HepG2 (cell line): ENCODE results near the gene MRI1. TPM values are rescaled to one million over a fixed set of nuclear protein-coding genes. Genes with fewer than 3 reads are reported as not detected.

Source experiments
- ARHGAP35 ChIP-seq: sonication (generic); formaldehyde crosslinking; IDR thresholded peaks from 2 replicates; pipeline ENCODE4 v1.9.0; 2022; ENCODE audit warnings: mild to moderate bottlenecking, inconsistent platforms, moderate library complexity, missing genetic modification reagents, borderline replicate concordance
- CEBPG ChIP-seq: IDR thresholded peaks from 2 replicates; pipeline ENCODE4 v1.6.1; 2016
- KDM5A ChIP-seq: fragments of 200-600 bp; sonication (generic); IDR thresholded peaks from 2 replicates; pipeline ENCODE4 v1.7.0; 2018; ENCODE audit warnings: antibody characterized with exemption, mild to moderate bottlenecking, low read length, borderline replicate concordance
- LCORL ChIP-seq, 2 experiments: fragments of 450-650 bp in 1 of 2; sonication (generic) in 1 of 2; formaldehyde crosslinking in 1 of 2; IDR thresholded peaks; 2 replicates each; pipeline versions ENCODE4 v1.5.0 to v1.6.1; 2017 to 2020; ENCODE audit warnings: antibody characterized with exemption in 1 of 2, missing genetic modification reagents in 1 of 2
- NR2C2 ChIP-seq: sonication (generic); formaldehyde crosslinking; IDR thresholded peaks from 2 replicates; pipeline ENCODE4 v1.4.0; 2020; ENCODE audit warnings: missing genetic modification reagents, mild to moderate bottlenecking, moderate library complexity, borderline replicate concordance
- PHF5A ChIP-seq: IDR thresholded peaks from one replicate; pipeline ENCODE4 v1.6.1; 2018; ENCODE audit warnings: low read depth, missing genetic modification reagents; ENCODE audit not compliant: unreplicated experiment
- PHF8 ChIP-seq: sonication (generic); formaldehyde crosslinking; IDR thresholded peaks from 2 replicates; pipeline ENCODE4 v1.5.0; 2020; ENCODE audit warnings: missing genetic modification reagents
- RBM22 ChIP-seq: fragments of 200-400 bp; formaldehyde crosslinking; optimal IDR thresholded peaks from 2 replicates; pipeline ENCODE3; 2017; ENCODE audit warnings: mild to moderate bottlenecking, low read length, moderate library complexity
- SCMH1 ChIP-seq: sonication (generic); formaldehyde crosslinking; IDR thresholded peaks from 2 replicates; pipeline ENCODE4 v1.9.0; 2021; ENCODE audit warnings: missing genetic modification reagents, mild to moderate bottlenecking, borderline replicate concordance
- TSC22D2 ChIP-seq: sonication (generic); formaldehyde crosslinking; IDR thresholded peaks from 2 replicates; pipeline ENCODE4 v1.5.1; 2020; ENCODE audit warnings: missing genetic modification reagents, mild to moderate bottlenecking, borderline replicate concordance
- ZBTB21 ChIP-seq: sonication (generic); formaldehyde crosslinking; IDR thresholded peaks from 2 replicates; pipeline ENCODE4 v1.4.0; 2020; ENCODE audit warnings: missing genetic modification reagents
- ZMAT3 ChIP-seq: sonication (generic); formaldehyde crosslinking; conservative IDR thresholded peaks from 2 replicates; pipeline ENCODE4 v1.7.0; 2021; ENCODE audit warnings: missing genetic modification reagents
- ZNF230 ChIP-seq: sonication (generic); formaldehyde crosslinking; IDR thresholded peaks from 2 replicates; pipeline ENCODE4 v1.4.0; 2020; ENCODE audit warnings: mild to moderate bottlenecking, missing genetic modification reagents
- ZNF556 ChIP-seq: sonication (generic); formaldehyde crosslinking; IDR thresholded peaks from 2 replicates; pipeline ENCODE4 v1.4.0; 2020; ENCODE audit warnings: mild to moderate bottlenecking, missing genetic modification reagents, borderline replicate concordance
- polyA plus RNA-seq, 8 experiments: library from polyadenylated mRNA; depleted of rRNA in 3 of 8; stranded (reverse) in 7 of 8; unstranded in 1 of 8; fragments of >200 nt; fragmentation: Illumina TruSeq in 4 of 8; extraction: Trizol in 4 of 8; gene quantifications; 2 replicates each; pipeline versions ENCODE4 v1.2.1 to v1.2.3, GENCODE V29; 2011 to 2016; ENCODE audit warnings: low read depth in 4 of 8, missing spikeins in 1 of 8, mixed read lengths in 1 of 8; ENCODE audit not compliant: insufficient read depth in 1 of 8
- total RNA-seq, 5 experiments: library from RNA; depleted of rRNA; stranded (reverse); fragments of >200 nt; fragmentation: Illumina TruSeq; extraction: Trizol; gene quantifications; 2 replicates each; pipeline ENCODE4 v1.2.3, GENCODE V29; 2016; ENCODE audit warnings: low read depth in 1 of 5
- TF ChIP-seq, protein P1 (sequence below): sonication (generic); formaldehyde crosslinking; IDR thresholded peaks from 2 replicates; pipeline ENCODE4 v1.4.0; 2020; ENCODE audit warnings: missing genetic modification reagents
- TF ChIP-seq, protein P2 (sequence below), 2 experiments: sonication (generic) in 1 of 2; formaldehyde crosslinking in 1 of 2; IDR thresholded peaks; 2 replicates each; pipeline versions ENCODE4 v1.6.1 to v1.9.0; 2014 to 2022; ENCODE audit warnings: antibody characterized with exemption in 1 of 2, borderline replicate concordance in 1 of 2, inconsistent platforms in 1 of 2, low read depth in 1 of 2, missing genetic modification reagents in 1 of 2
- TF ChIP-seq, protein P3 (sequence below): IDR thresholded peaks from 2 replicates; pipeline ENCODE4 v1.6.1; 2012; ENCODE audit warnings: low read depth, low read length, improper control_type of control experiment
- TF ChIP-seq, protein P4 (sequence below): sonication (generic); IDR thresholded peaks from 2 replicates; pipeline ENCODE4 v1.6.1; 2016; ENCODE audit warnings: low read depth, borderline replicate concordance

MRI1 gene
- total and polyA plus RNA-seq, 2 of the 13 experiments (the other 11 are each of a cell fraction or from before 2014, with no cell fraction given), result 20.1 to 20.6 TPM

DNA sequence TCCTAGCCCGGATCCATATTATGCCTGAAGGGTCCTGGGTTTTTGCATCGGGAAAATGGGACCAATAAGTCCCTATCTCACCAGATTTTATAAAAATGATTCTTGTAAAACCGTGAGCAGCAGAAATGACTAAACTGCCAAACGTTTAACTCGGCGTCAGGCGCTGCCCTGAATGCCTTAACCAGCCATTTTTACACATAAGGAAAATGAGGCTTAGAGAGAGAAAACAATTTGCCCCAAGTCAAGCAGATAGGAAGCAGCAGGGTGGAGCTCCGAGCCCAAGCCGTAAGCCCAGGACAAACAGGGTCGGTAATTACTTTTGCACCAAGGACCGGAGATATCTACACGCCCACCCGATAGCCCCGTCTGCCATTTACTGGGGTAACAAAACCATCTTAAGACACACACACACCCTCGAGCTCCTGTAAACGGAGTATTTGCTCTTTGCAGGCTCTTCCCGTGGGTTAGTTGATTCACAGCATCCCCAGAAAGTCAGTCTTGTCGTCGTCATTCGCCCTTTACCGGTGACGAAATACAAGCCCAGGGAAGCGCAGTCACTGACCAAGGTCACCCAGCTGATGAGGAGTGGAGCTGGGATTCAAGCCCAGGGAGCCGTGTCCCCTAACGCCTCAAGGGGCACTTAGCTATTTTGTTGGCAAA, 16.0 kb upstream of the MRI1 start (continued):
- TF ChIP-seq, protein P1, sequence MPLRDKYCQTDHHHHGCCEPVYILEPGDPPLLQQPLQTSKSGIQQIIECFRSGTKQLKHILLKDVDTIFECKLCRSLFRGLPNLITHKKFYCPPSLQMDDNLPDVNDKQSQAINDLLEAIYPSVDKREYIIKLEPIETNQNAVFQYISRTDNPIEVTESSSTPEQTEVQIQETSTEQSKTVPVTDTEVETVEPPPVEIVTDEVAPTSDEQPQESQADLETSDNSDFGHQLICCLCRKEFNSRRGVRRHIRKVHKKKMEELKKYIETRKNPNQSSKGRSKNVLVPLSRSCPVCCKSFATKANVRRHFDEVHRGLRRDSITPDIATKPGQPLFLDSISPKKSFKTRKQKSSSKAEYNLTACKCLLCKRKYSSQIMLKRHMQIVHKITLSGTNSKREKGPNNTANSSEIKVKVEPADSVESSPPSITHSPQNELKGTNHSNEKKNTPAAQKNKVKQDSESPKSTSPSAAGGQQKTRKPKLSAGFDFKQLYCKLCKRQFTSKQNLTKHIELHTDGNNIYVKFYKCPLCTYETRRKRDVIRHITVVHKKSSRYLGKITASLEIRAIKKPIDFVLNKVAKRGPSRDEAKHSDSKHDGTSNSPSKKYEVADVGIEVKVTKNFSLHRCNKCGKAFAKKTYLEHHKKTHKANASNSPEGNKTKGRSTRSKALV (CRISPR knock-in tag), result no peak
- TF ChIP-seq ARHGAP35 (CRISPR knock-in tag) (no peak), ZBTB21 (CRISPR knock-in tag) (peak; percentile 91), ZNF556 (CRISPR knock-in tag) (no peak), CEBPG (CRISPR knock-in tag) (0 out of 2 replicates have a peak, but pooled peaks have one; percentile 26), SCMH1 (CRISPR knock-in tag) (no peak), TSC22D2 (CRISPR knock-in tag) (no peak), RBM22 (peak; percentile 38), LCORL (IDR thresholded peaks at IDR 0.05) (no peak), LCORL (CRISPR knock-in tag; IDR thresholded peaks at IDR 0.05) (no peak), PHF8 (CRISPR knock-in tag) (no peak), PHF5A (CRISPR knock-in tag) (no peak), KDM5A (peak; percentile 46), ZMAT3 (CRISPR knock-in tag) (no peak), NR2C2 (CRISPR knock-in tag) (no peak), ZNF230 (CRISPR knock-in tag) (0 out of 2 replicates have a peak, but pooled peaks have one; percentile 20)
- TF ChIP-seq, protein P2, sequence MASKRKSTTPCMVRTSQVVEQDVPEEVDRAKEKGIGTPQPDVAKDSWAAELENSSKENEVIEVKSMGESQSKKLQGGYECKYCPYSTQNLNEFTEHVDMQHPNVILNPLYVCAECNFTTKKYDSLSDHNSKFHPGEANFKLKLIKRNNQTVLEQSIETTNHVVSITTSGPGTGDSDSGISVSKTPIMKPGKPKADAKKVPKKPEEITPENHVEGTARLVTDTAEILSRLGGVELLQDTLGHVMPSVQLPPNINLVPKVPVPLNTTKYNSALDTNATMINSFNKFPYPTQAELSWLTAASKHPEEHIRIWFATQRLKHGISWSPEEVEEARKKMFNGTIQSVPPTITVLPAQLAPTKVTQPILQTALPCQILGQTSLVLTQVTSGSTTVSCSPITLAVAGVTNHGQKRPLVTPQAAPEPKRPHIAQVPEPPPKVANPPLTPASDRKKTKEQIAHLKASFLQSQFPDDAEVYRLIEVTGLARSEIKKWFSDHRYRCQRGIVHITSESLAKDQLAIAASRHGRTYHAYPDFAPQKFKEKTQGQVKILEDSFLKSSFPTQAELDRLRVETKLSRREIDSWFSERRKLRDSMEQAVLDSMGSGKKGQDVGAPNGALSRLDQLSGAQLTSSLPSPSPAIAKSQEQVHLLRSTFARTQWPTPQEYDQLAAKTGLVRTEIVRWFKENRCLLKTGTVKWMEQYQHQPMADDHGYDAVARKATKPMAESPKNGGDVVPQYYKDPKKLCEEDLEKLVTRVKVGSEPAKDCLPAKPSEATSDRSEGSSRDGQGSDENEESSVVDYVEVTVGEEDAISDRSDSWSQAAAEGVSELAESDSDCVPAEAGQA (IDR thresholded peaks at IDR 0.05; ENCODE audit: low read depth), result peak; percentile 24; the same call in 1 of the 2 replicates
- TF ChIP-seq, protein P2 (CRISPR knock-in tag; IDR thresholded peaks at IDR 0.05; ENCODE audit: borderline replicate concordance), result no peak
- TF ChIP-seq, protein P3, sequence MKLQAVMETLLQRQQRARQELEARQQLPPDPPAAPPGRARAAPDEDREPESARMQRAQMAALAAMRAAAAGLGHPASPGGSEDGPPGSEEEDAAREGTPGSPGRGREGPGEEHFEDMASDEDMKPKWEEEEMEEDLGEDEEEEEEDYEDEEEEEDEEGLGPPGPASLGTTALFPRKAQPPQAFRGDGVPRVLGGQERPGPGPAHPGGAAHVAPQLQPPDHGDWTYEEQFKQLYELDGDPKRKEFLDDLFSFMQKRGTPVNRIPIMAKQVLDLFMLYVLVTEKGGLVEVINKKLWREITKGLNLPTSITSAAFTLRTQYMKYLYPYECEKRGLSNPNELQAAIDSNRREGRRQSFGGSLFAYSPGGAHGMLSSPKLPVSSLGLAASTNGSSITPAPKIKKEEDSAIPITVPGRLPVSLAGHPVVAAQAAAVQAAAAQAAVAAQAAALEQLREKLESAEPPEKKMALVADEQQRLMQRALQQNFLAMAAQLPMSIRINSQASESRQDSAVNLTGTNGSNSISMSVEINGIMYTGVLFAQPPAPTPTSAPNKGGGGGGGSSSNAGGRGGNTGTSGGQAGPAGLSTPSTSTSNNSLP, result no peak
- TF ChIP-seq, protein P4, sequence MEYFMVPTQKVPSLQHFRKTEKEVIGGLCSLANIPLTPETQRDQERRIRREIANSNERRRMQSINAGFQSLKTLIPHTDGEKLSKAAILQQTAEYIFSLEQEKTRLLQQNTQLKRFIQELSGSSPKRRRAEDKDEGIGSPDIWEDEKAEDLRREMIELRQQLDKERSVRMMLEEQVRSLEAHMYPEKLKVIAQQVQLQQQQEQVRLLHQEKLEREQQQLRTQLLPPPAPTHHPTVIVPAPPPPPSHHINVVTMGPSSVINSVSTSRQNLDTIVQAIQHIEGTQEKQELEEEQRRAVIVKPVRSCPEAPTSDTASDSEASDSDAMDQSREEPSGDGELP, result peak; percentile 61; the same call in 1 of the 2 replicates
